DMS114 treated with DMSO at 0.1 percent for 48 hours (cell line): ENCODE data around the gene PRAF2.

Source experiments
- DNase-seq: peaks from one replicate; lab custom pipeline; 2025; ENCODE audit not compliant: unreplicated experiment; lab: John Stamatoyannopoulos, UW

The PRAF2 gene

GRCh38 chrX:49075347-49075746 lies 1.5 kb upstream of the PRAF2 start:
- no peak for DNase-seq

- DNase-seq, result no peak
Observed at GRCh38 chrX:49072712-49073095, 1.1 kb downstream of the PRAF2 start.

GRCh38 chrX:49071877-49072711 lies 1.7 kb downstream of the PRAF2 start:
- DNase-seq, result peak; percentile 51

GRCh38 chrX:49070988-49071387 lies 2.8 kb downstream of the PRAF2 start:
- no peak for DNase-seq

GRCh38 chrX:49069038-49069437 lies 4.8 kb downstream of the PRAF2 start:
- no peak for DNase-seq

- no peak for DNase-seq
Observed at GRCh38 chrX:49067285-49068120, 6.3 kb downstream of the PRAF2 start.

GRCh38 chrX:49066690-49067089 lies 7.1 kb downstream of the PRAF2 start:
- no peak for DNase-seq

- DNase-seq, result no peak
Observed at GRCh38 chrX:49066278-49066677, 7.5 kb downstream of the PRAF2 start.

- DNase-seq, result no peak
Observed at GRCh38 chrX:49064735-49065134, 9.1 kb downstream of the PRAF2 start.

GRCh38 chrX:49064303-49064702 lies 9.5 kb downstream of the PRAF2 start:
- DNase-seq, result no peak

- no peak for DNase-seq
Observed at GRCh38 chrX:49063715-49064114, 10.1 kb downstream of the PRAF2 start.

GRCh38 chrX:49061916-49062315 lies 11.9 kb downstream of the PRAF2 start:
- no peak for DNase-seq

- no peak for DNase-seq
Observed at GRCh38 chrX:49061490-49061889, 12.3 kb downstream of the PRAF2 start.

GRCh38 chrX:49060914-49061313 lies 12.9 kb downstream of the PRAF2 start:
- no peak for DNase-seq

- DNase-seq, result no peak
Observed at GRCh38 chrX:49059681-49060085, 14.1 kb downstream of the PRAF2 start.

- DNase-seq, result no peak
Observed at GRCh38 chrX:49059201-49059600, 14.6 kb downstream of the PRAF2 start.

- no peak for DNase-seq
Observed at GRCh38 chrX:49058794-49059193, 15.0 kb downstream of the PRAF2 start, which contains the start of gene CCDC120. CCDC120 (plus strand) TSS chrX:49058999; CDS start chrX:49062042, 3,043 bp downstream.

GRCh38 chrX:49054073-49054762 lies 19.6 kb downstream of the PRAF2 start:
- no peak for DNase-seq

GRCh38 chrX:49053223-49054072 lies 20.4 kb downstream of the PRAF2 start:
- DNase-seq, result peak; percentile 26

- DNase-seq, result no peak
Observed at GRCh38 chrX:49043987-49044281, 29.9 kb downstream of the PRAF2 start.
